ENCODE measurements around the gene DAPK2.

- TF ChIP-seq CTCF (IDR thresholded peaks at IDR 0.05) (no peak), POLR2A (IDR thresholded peaks at IDR 0.05) (no peak)
Measured at GRCh38 chr15:63982381-63982854, 63.9 kb downstream of the DAPK2 start.

Measured in Peyer's patch (tissue), 4 donors.